NCI-H2227 treated with DMSO at 0.1 percent for 48 hours (cell line): ENCODE data around the gene SGK1.
"Not testable (repeated sequence)": the region's sequence is repeated elsewhere in the genome, so short reads cannot be mapped to it uniquely, and the experiment has no call there.

ENCODE experiments used
- DNase-seq: peaks from one replicate; lab custom pipeline; 2025; lab: John Stamatoyannopoulos, UW

The SGK1 gene

GRCh38 chr6:134221250-134221649 is 96.7 kb downstream of the SGK1 start:
- no peak for DNase-seq

GRCh38 chr6:134217798-134218140 is 100.1 kb downstream of the SGK1 start:
- no peak for DNase-seq

- DNase-seq = no peak
Measured at GRCh38 chr6:134217105-134217797, 100.7 kb downstream of the SGK1 start.

- DNase-seq = no peak
Measured at GRCh38 chr6:134216301-134217010, 101.5 kb downstream of the SGK1 start.

- not testable (repeated sequence) for DNase-seq
Measured at GRCh38 chr6:134213410-134213809, 104.5 kb downstream of the SGK1 start.

- DNase-seq = no peak
Measured at GRCh38 chr6:134211297-134211696, 106.6 kb downstream of the SGK1 start.

GRCh38 chr6:134207421-134207820 is 110.5 kb downstream of the SGK1 start:
- DNase-seq = no peak

GRCh38 chr6:134205366-134205765 is 112.5 kb downstream of the SGK1 start:
- DNase-seq = no peak

GRCh38 chr6:134204759-134205158 is 113.2 kb downstream of the SGK1 start:
- DNase-seq = not testable (repeated sequence)

- no peak for DNase-seq
Measured at GRCh38 chr6:134204031-134204430, 113.9 kb downstream of the SGK1 start.

- DNase-seq = no peak
Measured at GRCh38 chr6:134201716-134202115, 116.2 kb downstream of the SGK1 start.

GRCh38 chr6:134199848-134200606 is 117.9 kb downstream of the SGK1 start:
- no peak for DNase-seq

- no peak for DNase-seq
Measured at GRCh38 chr6:134198093-134198492, 119.8 kb downstream of the SGK1 start.

GRCh38 chr6:134197685-134198084 is 120.2 kb downstream of the SGK1 start:
- DNase-seq = not testable (repeated sequence)

- no peak for DNase-seq
Measured at GRCh38 chr6:134196568-134197193, 121.2 kb downstream of the SGK1 start.

GRCh38 chr6:134195985-134196384 is 121.9 kb downstream of the SGK1 start:
- no peak for DNase-seq

GRCh38 chr6:134195164-134195906 is 122.6 kb downstream of the SGK1 start:
- no peak for DNase-seq

GRCh38 chr6:134193536-134194498 is 124.1 kb downstream of the SGK1 start:
- DNase-seq = no peak

GRCh38 chr6:134192609-134193008 is 125.3 kb downstream of the SGK1 start:
- DNase-seq = not testable (repeated sequence)

GRCh38 chr6:134190883-134191282 is 127.0 kb downstream of the SGK1 start:
- no peak for DNase-seq

GRCh38 chr6:134187751-134188150 is 130.2 kb downstream of the SGK1 start:
- no peak for DNase-seq
